Astrocyte of the spinal cord (primary cell): Measurements from ENCODE around the gene PER2.
"Not testable (repeated sequence)": the region's sequence is repeated elsewhere in the genome, so short reads cannot be mapped to it uniquely, and the experiment has no call there.

Experiments
- DNase-seq: peaks from one replicate; pipeline ENCODE4 v3.0.0; 2011; ENCODE audit warnings: low read depth, low spot score
- H3K4me3 ChIP-seq: 2 replicates; pipeline ENCODE4 v1.5.1; 2011; ENCODE audit warnings: low read depth, mild to moderate bottlenecking, low read length, moderate library complexity
- in situ Hi-C: cut with HindIII; loops from 2 replicates; pipeline ENCODE4 v1.10.0; 2017; ENCODE audit warnings: low sequenced_read_pairs
- TF ChIP-seq, protein P1 (sequence below): IDR thresholded peaks from 2 replicates; pipeline ENCODE4 v1.5.1; 2012; ENCODE audit warnings: low read depth, mild to moderate bottlenecking, low read length, inconsistent platforms

Gene PER2

DNA sequence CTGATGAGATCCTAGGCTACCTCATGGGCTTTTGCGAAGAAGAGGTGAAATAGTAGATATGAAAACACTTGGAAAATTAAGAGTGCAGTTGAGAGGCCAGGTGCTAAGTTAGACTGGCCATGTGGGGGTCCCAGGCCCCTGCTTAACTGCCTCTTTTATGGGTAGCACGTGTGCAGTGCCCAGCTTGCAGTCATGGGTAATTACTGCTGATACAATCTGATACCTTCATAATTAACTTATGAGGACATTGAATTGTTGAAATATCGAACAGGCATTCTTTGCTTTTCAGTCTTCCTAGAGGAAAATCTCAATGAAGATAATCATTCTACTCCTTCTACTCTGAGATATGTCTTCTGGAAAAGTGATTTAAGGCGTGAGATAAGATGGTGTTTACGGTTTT, 43.5 kb upstream of the PER2 start:
- TF ChIP-seq, protein P1, sequence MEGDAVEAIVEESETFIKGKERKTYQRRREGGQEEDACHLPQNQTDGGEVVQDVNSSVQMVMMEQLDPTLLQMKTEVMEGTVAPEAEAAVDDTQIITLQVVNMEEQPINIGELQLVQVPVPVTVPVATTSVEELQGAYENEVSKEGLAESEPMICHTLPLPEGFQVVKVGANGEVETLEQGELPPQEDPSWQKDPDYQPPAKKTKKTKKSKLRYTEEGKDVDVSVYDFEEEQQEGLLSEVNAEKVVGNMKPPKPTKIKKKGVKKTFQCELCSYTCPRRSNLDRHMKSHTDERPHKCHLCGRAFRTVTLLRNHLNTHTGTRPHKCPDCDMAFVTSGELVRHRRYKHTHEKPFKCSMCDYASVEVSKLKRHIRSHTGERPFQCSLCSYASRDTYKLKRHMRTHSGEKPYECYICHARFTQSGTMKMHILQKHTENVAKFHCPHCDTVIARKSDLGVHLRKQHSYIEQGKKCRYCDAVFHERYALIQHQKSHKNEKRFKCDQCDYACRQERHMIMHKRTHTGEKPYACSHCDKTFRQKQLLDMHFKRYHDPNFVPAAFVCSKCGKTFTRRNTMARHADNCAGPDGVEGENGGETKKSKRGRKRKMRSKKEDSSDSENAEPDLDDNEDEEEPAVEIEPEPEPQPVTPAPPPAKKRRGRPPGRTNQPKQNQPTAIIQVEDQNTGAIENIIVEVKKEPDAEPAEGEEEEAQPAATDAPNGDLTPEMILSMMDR: no peak
- in situ Hi-C loops: no loop called here
- DNase-seq: no peak
- H3K4me3 ChIP-seq: no peak overlapping the region

DNA sequence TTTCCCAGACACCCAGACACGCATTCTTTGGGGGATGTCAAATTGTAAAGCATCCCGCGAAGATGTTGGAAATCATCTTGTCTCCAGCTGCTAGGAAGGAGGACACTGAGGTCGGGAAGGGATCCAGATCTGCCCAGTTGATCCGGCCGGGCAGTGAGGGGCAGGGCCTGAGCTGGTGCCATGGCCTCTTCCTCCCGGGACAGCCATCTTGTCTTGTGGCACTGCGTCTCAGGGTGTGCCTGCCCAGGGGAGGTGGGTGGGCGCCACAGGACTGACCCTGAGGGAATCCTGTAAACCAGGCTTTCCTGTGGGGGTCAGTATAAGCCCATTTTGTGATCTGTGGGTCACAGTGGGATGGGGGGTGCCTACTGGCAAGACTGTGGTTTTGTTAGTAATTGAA, 42.0 kb upstream of the PER2 start:
- H3K4me3 ChIP-seq: no peak overlapping the region
- in situ Hi-C loops: no loop called here
- TF ChIP-seq, protein P1: no peak
- DNase-seq: no peak

DNA sequence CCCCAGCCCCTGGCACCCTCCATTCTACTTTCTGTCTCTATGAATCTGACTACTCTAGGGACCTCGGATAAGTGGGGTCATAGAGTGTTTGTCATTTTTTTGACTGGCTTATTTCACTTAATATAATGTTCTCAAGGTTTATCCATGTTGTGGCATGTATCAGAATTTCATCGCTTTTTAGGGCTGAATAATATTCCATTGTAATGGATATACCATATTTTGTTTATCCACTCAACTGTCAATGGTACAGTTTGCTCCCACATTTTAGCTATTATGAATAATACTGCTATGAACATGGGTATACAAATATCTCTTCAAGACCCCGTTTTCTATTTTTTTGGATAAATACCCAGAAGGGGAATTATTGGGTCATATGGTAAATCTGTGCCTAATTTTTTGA, 39.3 kb upstream of the PER2 start:
- H3K4me3 ChIP-seq: no peak overlapping the region
- in situ Hi-C loops: no loop called here
- TF ChIP-seq, protein P1: no peak
- DNase-seq: no peak

DNA sequence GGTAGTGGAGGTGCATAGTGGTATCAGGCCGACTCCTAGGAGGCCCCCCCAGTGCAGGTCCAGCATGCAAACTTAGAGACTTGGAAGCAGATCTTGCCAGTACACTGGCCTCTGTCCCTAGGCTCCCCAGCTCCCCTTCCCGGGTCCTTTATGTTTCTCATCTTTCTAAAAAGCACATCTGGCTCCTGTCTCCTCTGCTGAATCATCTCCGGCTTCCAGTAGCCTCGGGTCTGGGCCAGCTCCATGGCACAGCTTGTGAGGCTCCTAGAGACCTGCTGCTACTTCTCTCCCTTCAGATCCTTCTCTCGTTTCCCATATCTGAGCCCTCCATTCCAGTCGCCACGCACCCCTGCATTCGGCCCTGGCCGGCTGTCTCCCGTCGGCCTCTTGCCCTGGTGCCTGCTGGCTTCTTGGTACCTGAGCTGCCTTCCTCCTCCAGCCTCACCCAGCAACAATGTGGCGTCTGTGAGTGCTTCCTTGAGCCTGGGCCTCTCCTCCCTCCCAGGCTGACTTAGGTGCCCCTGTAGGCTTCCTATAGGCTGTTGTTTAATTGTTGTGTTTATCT, 38.5 kb upstream of the PER2 start:
- no peak for DNase-seq
- in situ Hi-C loops: no loop called here
- no peak overlapping the region for H3K4me3 ChIP-seq
- TF ChIP-seq, protein P1: no peak

DNA sequence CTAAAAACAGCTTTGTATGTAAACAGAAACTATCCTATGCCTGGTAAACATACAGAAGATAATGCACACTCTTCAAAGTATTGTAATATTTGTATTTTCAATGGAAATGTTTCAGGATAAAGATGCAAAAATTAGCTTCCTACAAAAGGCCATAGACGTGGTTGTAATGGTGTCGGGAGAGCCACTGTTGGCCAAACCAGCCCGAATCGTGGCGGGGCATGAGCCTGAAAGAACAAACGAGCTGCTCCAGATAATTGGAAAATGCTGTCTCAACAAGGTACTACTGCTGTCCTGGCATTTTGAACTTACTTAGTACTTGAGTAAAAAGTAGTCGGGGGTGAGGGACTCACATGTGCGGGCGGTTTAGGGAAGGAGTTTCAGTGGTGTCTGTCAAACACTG, 37.3 kb upstream of the PER2 start:
- H3K4me3 ChIP-seq: no peak overlapping the region
- in situ Hi-C loops: no loop called here
- DNase-seq: no peak
- TF ChIP-seq, protein P1: no peak

DNA sequence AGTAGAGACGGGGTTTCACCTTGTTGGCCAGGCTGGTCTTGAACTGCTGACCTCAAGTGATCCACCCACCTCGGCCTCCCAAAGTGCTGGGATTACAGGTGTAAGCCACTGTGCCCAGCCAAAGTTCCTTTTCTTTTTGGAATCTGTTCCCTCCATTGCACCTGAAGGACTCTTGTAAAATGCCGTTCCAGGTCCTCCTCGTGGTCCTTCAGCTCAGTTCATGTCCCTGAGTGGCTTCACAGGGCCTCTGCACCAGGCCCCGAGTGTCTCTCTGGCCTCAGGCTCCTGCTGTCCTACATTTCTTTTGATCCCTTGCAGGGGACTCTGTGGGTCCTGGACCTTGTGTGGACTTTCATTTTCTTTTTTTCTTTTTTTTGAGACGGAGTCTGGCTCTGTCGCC, 35.8 kb upstream of the PER2 start:
- H3K4me3 ChIP-seq, in situ Hi-C loops, DNase-seq: not testable (repeated sequence)

DNA sequence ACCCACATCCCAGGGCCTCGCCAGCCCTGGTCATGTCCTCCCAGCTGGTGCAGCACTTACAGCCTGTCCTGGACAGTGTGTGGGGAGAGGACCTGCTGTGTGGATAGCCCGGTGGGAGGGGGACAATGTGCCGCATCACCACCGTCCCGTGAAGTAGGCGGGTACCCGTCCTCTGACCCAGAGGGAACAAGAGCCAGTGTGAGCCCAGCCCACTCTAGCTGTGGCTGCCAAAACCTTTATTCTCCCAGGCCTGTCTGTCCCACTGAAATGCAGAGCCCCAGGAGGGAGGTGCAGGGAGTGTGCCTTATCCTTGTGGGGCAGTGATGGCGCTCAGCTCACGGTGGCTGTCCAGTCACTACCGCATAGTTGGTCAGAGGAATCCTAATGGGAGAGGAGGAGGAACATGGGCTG, 33.6 kb upstream of the PER2 start:
- no peak for DNase-seq
- TF ChIP-seq, protein P1: no peak
- H3K4me3 ChIP-seq: no peak overlapping the region
- in situ Hi-C loops: no loop called here
